C4-2B (cell line): Measurements from ENCODE around the gene B4GALT1.

Experiments used
- CTCF ChIP-seq: fragments of 450-650 bp; conservative IDR thresholded peaks from 2 replicates; pipeline ENCODE4 v1.5.1; 2017; ENCODE audit warnings: mild to moderate bottlenecking
- ZFX ChIP-seq: fragments of 450-650 bp; IDR thresholded peaks from 2 replicates; pipeline ENCODE4 v1.6.1; 2017

GRCh38 chr9:33065157-33066076 is 101.7 kb downstream of the B4GALT1 start:
- no peak for TF ChIP-seq CTCF
- no peak for TF ChIP-seq ZFX
